Activated CD4-positive, alpha-beta T cell treated with anti-CD3 and anti-CD28 coated beads, Interleukin-2, amount 10 ng/mL, durations not matched to agents 7 days and 5 days (primary cell): Measurements from ENCODE around the gene PDGFRB. TPM values are rescaled to one million over a fixed set of nuclear protein-coding genes. Genes with fewer than 3 reads are reported as not detected.

ENCODE experiments used
- CTCF ChIA-PET: fragments of 350-600 bp; sonication (Branson Sonifier 250); formaldehyde crosslinking; loops from one replicate; lab custom pipeline; 2021; ENCODE audit warnings: antibody characterized with exemption; lab: Charles Lee
- POLR2A ChIA-PET: fragments of 350-600 bp; sonication (Branson Sonifier 250); formaldehyde crosslinking; loops from one replicate; lab custom pipeline; 2021; ENCODE audit warnings: antibody characterized with exemption; lab: Charles Lee
- DNase-seq: peaks from one replicate; pipeline ENCODE4 v3.0.0-alpha.2; 2020
- H3K27ac Mint-ChIP-seq: one replicate; pipeline ENCODE4 v1.8.0; 2021; ENCODE audit warnings: mild to moderate bottlenecking, moderate library complexity, mixed read lengths
- H3K27me3 Mint-ChIP-seq: one replicate; pipeline ENCODE4 v1.8.0; 2021; ENCODE audit warnings: mixed read lengths
- H3K36me3 Mint-ChIP-seq: one replicate; pipeline ENCODE4 v1.8.0; 2021; ENCODE audit warnings: low read depth, mixed read lengths
- H3K4me1 Mint-ChIP-seq: one replicate; pipeline ENCODE4 v1.8.0; 2021; ENCODE audit warnings: mixed read lengths
- H3K4me3 Mint-ChIP-seq: one replicate; pipeline ENCODE4 v1.8.0; 2021; ENCODE audit warnings: mild to moderate bottlenecking, moderate library complexity, mixed read lengths
- H3K9me3 Mint-ChIP-seq: one replicate; pipeline ENCODE4 v1.8.0; 2021; ENCODE audit warnings: mixed read lengths
- total RNA-seq, 2 experiments: library from RNA; stranded (reverse); gene quantifications; one replicate each; pipeline ENCODE4 v1.2.3, GENCODE V29; 2021

PDGFRB gene
- total RNA-seq, 2 experiments from 2014 or later = 1.9 to 3.6 TPM

- H3K4me1 Mint-ChIP-seq = no peaks in the 10 kb centered on the region
- no peak overlapping the region for H3K27ac Mint-ChIP-seq
- ChIA-PET CTCF (interaction anchor here (0.8 to 1.0 kb wide), 2 partner anchors 13 to 26 kb away, joined by 3 read pairs; no protein-coding TSS in a partner anchor), POLR2A (no interaction called here)
- H3K9me3 Mint-ChIP-seq = no peaks in the 10 kb centered on the region
- peaks cover 43% of the 10 kb centered on the region for H3K27me3 Mint-ChIP-seq
- no peak overlapping the region for H3K4me3 Mint-ChIP-seq
- no peak for DNase-seq
- no peaks in the 10 kb centered on the region for H3K36me3 Mint-ChIP-seq
These were observed 33.7 kb upstream of the PDGFRB start for GRCh38 chr5:150189326-150189725.

- Mint-ChIP-seq H3K27ac (peak overlapping the region; percentile 25), H3K4me3 (no peak overlapping the region), H3K27me3 (peaks cover 39% of the 10 kb centered on the region), H3K9me3 (no peaks in the 10 kb centered on the region), H3K4me1 (no peaks in the 10 kb centered on the region), H3K36me3 (no peaks in the 10 kb centered on the region)
- POLR2A ChIA-PET = no interaction called here
- CTCF ChIA-PET = interaction anchor here (0.8 to 1.2 kb wide), 3 partner anchors 10 to 25 kb away, joined by 3 to 6 read pairs (median 3); no protein-coding TSS in a partner anchor
- no peak for DNase-seq
These were observed 32.6 kb upstream of the PDGFRB start for GRCh38 chr5:150188146-150188842.

GRCh38 chr5:150186897-150187296 is 31.3 kb upstream of the PDGFRB start:
- ChIA-PET POLR2A (no interaction called here), CTCF (interaction anchor here (0.9 kb wide), 1 partner anchor 19 kb away, joined by 3 read pairs; no protein-coding TSS in a partner anchor)
- peaks cover 36% of the 10 kb centered on the region for H3K27me3 Mint-ChIP-seq
- no peak for DNase-seq
- H3K9me3 Mint-ChIP-seq = no peaks in the 10 kb centered on the region
- H3K4me3 Mint-ChIP-seq = no peak overlapping the region
- H3K36me3 Mint-ChIP-seq = no peaks in the 10 kb centered on the region
- no peaks in the 10 kb centered on the region for H3K4me1 Mint-ChIP-seq
- H3K27ac Mint-ChIP-seq = no peak overlapping the region

GRCh38 chr5:150186137-150186536 is 30.5 kb upstream of the PDGFRB start:
- Mint-ChIP-seq H3K4me1 (no peaks in the 10 kb centered on the region), H3K36me3 (no peaks in the 10 kb centered on the region), H3K4me3 (no peak overlapping the region), H3K27me3 (peaks cover 30% of the 10 kb centered on the region), H3K27ac (no peak overlapping the region), H3K9me3 (no peaks in the 10 kb centered on the region)
- DNase-seq = no peak
- POLR2A ChIA-PET = no interaction called here
- CTCF ChIA-PET = interaction anchor here (0.9 kb wide), 1 partner anchor 18 kb away, joined by 3 read pairs; no protein-coding TSS in a partner anchor

GRCh38 chr5:150184990-150185912 is 29.6 kb upstream of the PDGFRB start:
- H3K4me1 Mint-ChIP-seq = no peaks in the 10 kb centered on the region
- peaks cover 22% of the 10 kb centered on the region for H3K27me3 Mint-ChIP-seq
- no peak overlapping the region for H3K27ac Mint-ChIP-seq
- no peaks in the 10 kb centered on the region for H3K36me3 Mint-ChIP-seq
- H3K4me3 Mint-ChIP-seq = no peak overlapping the region
- H3K9me3 Mint-ChIP-seq = no peaks in the 10 kb centered on the region
- CTCF ChIA-PET = interaction anchor here (1.3 kb wide), 1 partner anchor 9 kb away, joined by 3 read pairs; no protein-coding TSS in a partner anchor
- POLR2A ChIA-PET = no interaction called here
- no peak for DNase-seq

GRCh38 chr5:150184006-150184405 is 28.4 kb upstream of the PDGFRB start:
- peaks cover 14% of the 10 kb centered on the region for H3K27me3 Mint-ChIP-seq
- CTCF ChIA-PET = interaction anchor here (1.3 kb wide), 1 partner anchor 8 kb away, joined by 3 read pairs; no protein-coding TSS in a partner anchor
- no peak overlapping the region for H3K27ac Mint-ChIP-seq

GRCh38 chr5:150183436-150183835 is 27.8 kb upstream of the PDGFRB start:
- Mint-ChIP-seq H3K4me3 (no peak overlapping the region), H3K9me3 (no peaks in the 10 kb centered on the region), H3K4me1 (no peaks in the 10 kb centered on the region), H3K27ac (no peak overlapping the region), H3K27me3 (peaks cover 10% of the 10 kb centered on the region), H3K36me3 (no peaks in the 10 kb centered on the region)
- ChIA-PET POLR2A (no interaction called here), CTCF (no interaction called here)
- no peak for DNase-seq

More at GRCh38 chr5:150184006-150184405, 28.4 kb upstream of the PDGFRB start:
- POLR2A ChIA-PET = no interaction called here
- no peaks in the 10 kb centered on the region for H3K36me3 Mint-ChIP-seq
- no peaks in the 10 kb centered on the region for H3K4me1 Mint-ChIP-seq
- H3K4me3 Mint-ChIP-seq = no peak overlapping the region
- no peaks in the 10 kb centered on the region for H3K9me3 Mint-ChIP-seq
- DNase-seq = no peak

- Mint-ChIP-seq H3K4me3 (no peak overlapping the region), H3K9me3 (no peaks in the 10 kb centered on the region), H3K36me3 (no peaks in the 10 kb centered on the region), H3K27ac (no peak overlapping the region), H3K27me3 (peaks cover 10% of the 10 kb centered on the region), H3K4me1 (no peaks in the 10 kb centered on the region)
- POLR2A ChIA-PET = no interaction called here
- CTCF ChIA-PET = no interaction called here
- no peak for DNase-seq
These were observed 27.1 kb upstream of the PDGFRB start for GRCh38 chr5:150182774-150183173.

- Mint-ChIP-seq H3K4me1 (no peaks in the 10 kb centered on the region), H3K27me3 (peaks cover 4% of the 10 kb centered on the region), H3K27ac (no peak overlapping the region), H3K4me3 (no peak overlapping the region), H3K9me3 (no peaks in the 10 kb centered on the region), H3K36me3 (no peaks in the 10 kb centered on the region)
- ChIA-PET POLR2A (no interaction called here), CTCF (interaction anchor here (1.1 kb wide), 1 partner anchor 9 kb away, joined by 4 read pairs; no protein-coding TSS in a partner anchor)
- no peak for DNase-seq
These were observed 26.3 kb upstream of the PDGFRB start for GRCh38 chr5:150181766-150182545.

GRCh38 chr5:150181027-150181426 is 25.4 kb upstream of the PDGFRB start:
- no peak overlapping the region for H3K4me3 Mint-ChIP-seq
- no peak overlapping the region for H3K27ac Mint-ChIP-seq
- DNase-seq = no peak
- peaks cover 2% of the 10 kb centered on the region for H3K27me3 Mint-ChIP-seq
- H3K9me3 Mint-ChIP-seq = no peaks in the 10 kb centered on the region
- ChIA-PET CTCF (no interaction called here), POLR2A (no interaction called here)
- H3K36me3 Mint-ChIP-seq = no peaks in the 10 kb centered on the region
- no peaks in the 10 kb centered on the region for H3K4me1 Mint-ChIP-seq

GRCh38 chr5:150180241-150181026 is 24.8 kb upstream of the PDGFRB start:
- no peaks in the 10 kb centered on the region for H3K36me3 Mint-ChIP-seq
- no peak overlapping the region for H3K4me3 Mint-ChIP-seq
- DNase-seq = no peak
- H3K4me1 Mint-ChIP-seq = no peaks in the 10 kb centered on the region
- CTCF ChIA-PET = no interaction called here
- no peak overlapping the region for H3K27ac Mint-ChIP-seq
- POLR2A ChIA-PET = no interaction called here
- H3K27me3 Mint-ChIP-seq = peaks cover 2% of the 10 kb centered on the region
- no peaks in the 10 kb centered on the region for H3K9me3 Mint-ChIP-seq
